Activated CD4-positive, alpha-beta T cell treated with anti-CD3 and anti-CD28 coated beads, Interleukin-2, amount 10 ng/mL, durations not matched to agents 7 days and 5 days (primary cell): ENCODE results near the gene DDX54. TPM values are rescaled to one million over a fixed set of nuclear protein-coding genes. Genes with fewer than 3 reads are reported as not detected.
A peak's percentile ranks its signal among the peaks of the same experiment; 100 is the strongest.

Experiments
- CTCF ChIA-PET: fragments of 350-600 bp; sonication (Branson Sonifier 250); formaldehyde crosslinking; loops from one replicate; lab custom pipeline; 2021; ENCODE audit warnings: antibody characterized with exemption; lab: Charles Lee
- POLR2A ChIA-PET: fragments of 350-600 bp; sonication (Branson Sonifier 250); formaldehyde crosslinking; loops from one replicate; lab custom pipeline; 2021; ENCODE audit warnings: antibody characterized with exemption; lab: Charles Lee
- DNase-seq: peaks from one replicate; pipeline ENCODE4 v3.0.0-alpha.2; 2020
- H3K27ac Mint-ChIP-seq: one replicate; pipeline ENCODE4 v1.8.0; 2021; ENCODE audit warnings: mild to moderate bottlenecking, moderate library complexity, mixed read lengths
- H3K27me3 Mint-ChIP-seq: one replicate; pipeline ENCODE4 v1.8.0; 2021; ENCODE audit warnings: mixed read lengths
- H3K36me3 Mint-ChIP-seq: one replicate; pipeline ENCODE4 v1.8.0; 2021; ENCODE audit warnings: low read depth, mixed read lengths
- H3K4me1 Mint-ChIP-seq: one replicate; pipeline ENCODE4 v1.8.0; 2021; ENCODE audit warnings: mixed read lengths
- H3K4me3 Mint-ChIP-seq: one replicate; pipeline ENCODE4 v1.8.0; 2021; ENCODE audit warnings: mild to moderate bottlenecking, moderate library complexity, mixed read lengths
- H3K9me3 Mint-ChIP-seq: one replicate; pipeline ENCODE4 v1.8.0; 2021; ENCODE audit warnings: mixed read lengths
- total RNA-seq, 2 experiments: library from RNA; stranded (reverse); gene quantifications; one replicate each; pipeline ENCODE4 v1.2.3, GENCODE V29; 2021

DDX54 gene, protein sequence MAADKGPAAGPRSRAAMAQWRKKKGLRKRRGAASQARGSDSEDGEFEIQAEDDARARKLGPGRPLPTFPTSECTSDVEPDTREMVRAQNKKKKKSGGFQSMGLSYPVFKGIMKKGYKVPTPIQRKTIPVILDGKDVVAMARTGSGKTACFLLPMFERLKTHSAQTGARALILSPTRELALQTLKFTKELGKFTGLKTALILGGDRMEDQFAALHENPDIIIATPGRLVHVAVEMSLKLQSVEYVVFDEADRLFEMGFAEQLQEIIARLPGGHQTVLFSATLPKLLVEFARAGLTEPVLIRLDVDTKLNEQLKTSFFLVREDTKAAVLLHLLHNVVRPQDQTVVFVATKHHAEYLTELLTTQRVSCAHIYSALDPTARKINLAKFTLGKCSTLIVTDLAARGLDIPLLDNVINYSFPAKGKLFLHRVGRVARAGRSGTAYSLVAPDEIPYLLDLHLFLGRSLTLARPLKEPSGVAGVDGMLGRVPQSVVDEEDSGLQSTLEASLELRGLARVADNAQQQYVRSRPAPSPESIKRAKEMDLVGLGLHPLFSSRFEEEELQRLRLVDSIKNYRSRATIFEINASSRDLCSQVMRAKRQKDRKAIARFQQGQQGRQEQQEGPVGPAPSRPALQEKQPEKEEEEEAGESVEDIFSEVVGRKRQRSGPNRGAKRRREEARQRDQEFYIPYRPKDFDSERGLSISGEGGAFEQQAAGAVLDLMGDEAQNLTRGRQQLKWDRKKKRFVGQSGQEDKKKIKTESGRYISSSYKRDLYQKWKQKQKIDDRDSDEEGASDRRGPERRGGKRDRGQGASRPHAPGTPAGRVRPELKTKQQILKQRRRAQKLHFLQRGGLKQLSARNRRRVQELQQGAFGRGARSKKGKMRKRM
- 10 to 100 TPM; 65.6 to 72.0 TPM for total RNA-seq

DNA sequence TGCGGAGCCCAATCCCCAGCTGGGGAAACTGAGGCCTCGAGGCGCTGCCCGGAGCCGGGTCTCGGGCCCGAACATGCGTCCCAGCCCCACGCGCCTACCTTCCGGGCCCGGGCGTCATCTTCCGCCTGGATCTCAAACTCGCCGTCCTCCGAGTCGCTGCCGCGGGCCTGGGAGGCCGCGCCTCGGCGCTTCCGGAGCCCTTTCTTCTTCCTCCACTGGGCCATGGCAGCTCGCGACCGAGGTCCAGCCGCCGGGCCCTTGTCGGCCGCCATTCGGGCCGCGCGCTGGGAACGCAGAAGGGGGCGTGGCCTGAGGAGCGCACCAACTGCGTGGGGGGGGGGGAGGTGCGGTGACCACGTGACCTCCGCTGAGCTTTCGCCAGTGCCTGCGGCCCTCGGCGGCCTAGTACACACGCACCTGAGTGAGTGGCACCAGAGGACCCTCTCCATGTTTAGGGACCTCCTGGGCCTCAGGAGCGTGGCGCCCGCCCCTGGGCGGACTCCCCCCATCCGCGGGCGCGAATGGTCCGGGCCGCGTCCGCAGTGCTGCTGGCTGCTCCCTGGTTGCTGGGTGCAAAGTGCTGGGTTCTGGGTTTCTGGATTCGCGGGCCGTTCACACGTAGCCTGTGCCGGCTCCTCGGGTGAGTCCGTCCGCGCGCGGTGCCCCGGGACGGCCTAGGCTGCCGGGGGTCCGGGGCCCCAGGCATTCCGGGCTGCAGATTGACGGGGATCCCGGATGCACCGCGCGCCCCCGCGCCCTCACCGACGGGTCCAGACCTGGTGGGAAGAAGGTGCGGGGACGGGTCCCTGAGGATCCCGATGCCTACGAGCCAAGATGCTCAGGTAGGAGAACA lies at the start of gene DDX54, which contains the start of gene RITA1:
DDX54 (minus strand) TSS at position 299 of the 853 bp plus-strand sequence; CDS start at position 272, 27 bp downstream.
RITA1 (plus strand) TSS at position 542 of the 853 bp plus-strand sequence. CDS start 1,026 bp downstream, outside the sequence.
- POLR2A ChIA-PET: no interaction called here
- H3K36me3 Mint-ChIP-seq: peaks cover 24% of the 10 kb centered on the region
- CTCF ChIA-PET: interaction anchor here (0.6 to 3.0 kb wide), 5 partner anchors 9 to 123 kb away, joined by 3 to 16 read pairs (median 4); no protein-coding TSS in a partner anchor
- H3K4me1 Mint-ChIP-seq: peaks cover 41% of the 10 kb centered on the region
- no peaks in the 10 kb centered on the region for H3K27me3 Mint-ChIP-seq
- peak; percentile 74 for DNase-seq
- no peaks in the 10 kb centered on the region for H3K9me3 Mint-ChIP-seq
- peak within 1 kb of the TSS; percentile 97 for H3K27ac Mint-ChIP-seq
- peak within 1 kb of the TSS; percentile 97 for H3K4me3 Mint-ChIP-seq

DNA sequence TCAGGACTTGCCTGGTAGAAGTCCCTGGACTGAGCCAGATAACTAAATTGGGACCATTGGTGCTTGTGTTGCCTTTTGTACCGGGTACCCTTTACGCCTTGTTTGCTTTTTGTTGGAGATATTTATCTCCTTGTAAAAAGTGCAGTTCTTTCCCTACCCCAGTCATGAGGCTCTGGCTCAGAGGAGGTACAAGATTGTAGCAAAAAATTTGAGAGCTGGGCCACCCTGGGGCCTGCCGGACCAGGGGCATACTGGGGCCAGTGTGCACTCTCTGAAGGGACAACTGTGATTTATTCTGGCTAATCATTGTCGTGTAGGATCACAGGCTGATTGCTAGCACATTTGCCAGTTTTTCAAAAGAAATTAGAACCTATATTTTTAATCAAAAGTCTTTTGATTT lies 49.2 kb upstream of the DDX54 start:
- ChIA-PET CTCF (no interaction called here), POLR2A (no interaction called here)
- H3K9me3 Mint-ChIP-seq: no peaks in the 10 kb centered on the region
- H3K4me3 Mint-ChIP-seq: no peak overlapping the region
- DNase-seq: no peak
- peaks cover 35% of the 10 kb centered on the region for H3K36me3 Mint-ChIP-seq
- H3K27ac Mint-ChIP-seq: no peak overlapping the region
- no peaks in the 10 kb centered on the region for H3K27me3 Mint-ChIP-seq
- peaks cover 50% of the 10 kb centered on the region for H3K4me1 Mint-ChIP-seq

DNA sequence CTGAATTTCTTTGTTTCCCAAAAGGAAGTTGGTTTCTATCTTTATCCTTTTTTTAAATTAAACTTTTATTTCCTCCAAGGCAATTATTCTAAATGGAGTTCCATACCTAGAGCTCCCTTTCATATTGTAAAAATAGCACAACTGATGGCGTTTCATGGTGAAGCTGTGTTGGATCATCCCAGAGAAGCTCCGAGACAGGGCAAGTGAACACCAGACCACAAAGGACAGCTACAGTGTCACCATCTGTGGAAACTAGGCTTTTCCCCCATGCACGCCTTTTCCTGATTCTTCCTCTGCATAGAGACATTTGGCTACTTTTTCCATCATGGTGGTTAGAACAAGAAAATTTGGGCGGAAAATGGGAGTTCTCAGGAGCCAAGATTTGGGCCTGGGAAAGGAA lies 48.7 kb upstream of the DDX54 start:
- POLR2A ChIA-PET: no interaction called here
- Mint-ChIP-seq H3K4me3 (no peak overlapping the region), H3K27ac (peak overlapping the region; percentile 87), H3K36me3 (peaks cover 35% of the 10 kb centered on the region), H3K9me3 (no peaks in the 10 kb centered on the region), H3K4me1 (peaks cover 55% of the 10 kb centered on the region), H3K27me3 (no peaks in the 10 kb centered on the region)
- CTCF ChIA-PET: interaction anchor here (0.7 kb wide), 1 partner anchor 22 kb away, joined by 3 read pairs; no protein-coding TSS in a partner anchor
- DNase-seq: no peak

DNA sequence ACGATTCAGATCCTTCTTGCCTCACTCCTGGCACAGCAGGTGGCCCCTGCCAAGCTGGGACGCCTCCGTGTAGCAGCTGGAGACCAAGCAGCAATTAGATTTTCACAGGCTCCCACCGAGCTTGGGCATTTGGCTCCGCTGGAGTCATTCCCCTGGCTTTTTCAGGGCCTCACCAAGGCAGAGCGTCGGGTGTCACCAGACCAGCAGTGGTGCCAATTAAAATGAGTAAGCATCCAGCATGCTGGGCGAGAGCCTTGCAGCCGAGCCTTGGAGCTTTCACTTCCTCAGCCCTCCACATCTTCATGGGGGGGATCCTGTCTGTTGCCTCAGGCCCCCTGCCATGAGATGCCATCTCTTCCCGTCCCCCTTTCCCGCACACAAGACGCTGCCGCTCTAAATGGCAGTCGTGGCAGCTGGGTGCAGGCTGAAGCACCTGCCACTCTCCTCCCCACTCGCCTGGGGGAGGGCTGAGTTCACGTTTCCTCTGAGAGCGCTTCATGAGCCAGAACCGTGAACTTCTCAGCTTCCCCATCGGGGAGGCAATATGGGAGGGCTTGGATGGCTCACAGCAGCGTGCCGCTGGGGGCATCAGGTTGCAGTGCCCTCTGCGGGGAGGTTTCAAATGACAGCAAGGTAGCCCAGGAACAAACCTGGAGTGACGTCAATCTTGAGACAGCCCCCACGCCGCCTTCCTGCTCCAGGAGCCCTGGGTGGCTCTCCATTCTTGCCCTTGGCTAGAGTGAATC lies 47.7 kb upstream of the DDX54 start:
- Mint-ChIP-seq H3K4me1 (peaks cover 62% of the 10 kb centered on the region), H3K27ac (peak overlapping the region; percentile 87), H3K36me3 (peaks cover 39% of the 10 kb centered on the region), H3K27me3 (no peaks in the 10 kb centered on the region), H3K4me3 (peak overlapping the region; percentile 59), H3K9me3 (no peaks in the 10 kb centered on the region)
- peak; percentile 70 for DNase-seq
- ChIA-PET POLR2A (no interaction called here), CTCF (interaction anchor here (0.7 to 1.2 kb wide), 4 partner anchors 8 to 21 kb away, joined by 3 to 5 read pairs (median 3); no protein-coding TSS in a partner anchor)

DNA sequence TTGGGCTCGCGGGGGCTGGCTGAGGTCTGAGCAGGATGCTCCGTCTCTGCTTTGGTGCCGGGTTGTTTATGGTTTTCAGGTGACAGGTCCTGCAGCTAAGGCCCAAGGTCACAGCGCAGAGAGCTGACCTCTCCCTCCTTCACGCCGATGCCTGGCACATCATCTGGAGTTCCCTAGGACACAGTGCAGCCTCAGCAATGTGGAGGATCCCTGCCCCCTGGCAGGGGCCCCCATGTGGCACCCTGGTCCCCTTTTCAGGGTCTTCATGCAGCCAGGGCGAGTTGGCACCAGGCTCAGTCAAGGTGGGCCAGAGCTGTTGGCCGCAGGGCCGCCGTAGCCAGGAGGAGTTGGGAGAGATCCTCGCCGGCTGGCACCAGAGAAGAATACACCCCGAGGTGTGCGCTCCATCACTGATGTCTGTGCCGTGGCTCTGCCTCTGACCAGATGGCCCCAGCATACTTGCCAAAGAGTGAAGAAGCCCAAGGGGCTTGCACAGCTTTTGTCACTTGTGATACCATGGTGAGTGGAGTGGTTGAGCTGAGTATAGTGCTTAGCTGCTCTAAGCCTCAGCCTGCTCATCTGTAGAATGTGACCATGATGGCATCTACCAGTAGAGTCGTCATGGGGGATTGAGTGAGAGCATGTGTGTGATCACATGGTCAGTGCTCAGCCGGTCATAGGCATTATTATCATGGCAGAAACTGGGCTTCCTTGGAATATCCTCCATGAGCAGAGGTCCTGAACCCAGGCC lies 47.0 kb upstream of the DDX54 start:
- H3K4me1 Mint-ChIP-seq: peaks cover 62% of the 10 kb centered on the region
- POLR2A ChIA-PET: no interaction called here
- H3K4me3 Mint-ChIP-seq: peak overlapping the region; percentile 59
- H3K9me3 Mint-ChIP-seq: no peaks in the 10 kb centered on the region
- no peak for DNase-seq
- peaks cover 39% of the 10 kb centered on the region for H3K36me3 Mint-ChIP-seq
- H3K27me3 Mint-ChIP-seq: no peaks in the 10 kb centered on the region
- CTCF ChIA-PET: interaction anchor here (1.1 to 1.2 kb wide), 2 partner anchors 9 kb away, joined by 3 to 5 read pairs; no protein-coding TSS in a partner anchor
- H3K27ac Mint-ChIP-seq: peak overlapping the region; percentile 87

DNA sequence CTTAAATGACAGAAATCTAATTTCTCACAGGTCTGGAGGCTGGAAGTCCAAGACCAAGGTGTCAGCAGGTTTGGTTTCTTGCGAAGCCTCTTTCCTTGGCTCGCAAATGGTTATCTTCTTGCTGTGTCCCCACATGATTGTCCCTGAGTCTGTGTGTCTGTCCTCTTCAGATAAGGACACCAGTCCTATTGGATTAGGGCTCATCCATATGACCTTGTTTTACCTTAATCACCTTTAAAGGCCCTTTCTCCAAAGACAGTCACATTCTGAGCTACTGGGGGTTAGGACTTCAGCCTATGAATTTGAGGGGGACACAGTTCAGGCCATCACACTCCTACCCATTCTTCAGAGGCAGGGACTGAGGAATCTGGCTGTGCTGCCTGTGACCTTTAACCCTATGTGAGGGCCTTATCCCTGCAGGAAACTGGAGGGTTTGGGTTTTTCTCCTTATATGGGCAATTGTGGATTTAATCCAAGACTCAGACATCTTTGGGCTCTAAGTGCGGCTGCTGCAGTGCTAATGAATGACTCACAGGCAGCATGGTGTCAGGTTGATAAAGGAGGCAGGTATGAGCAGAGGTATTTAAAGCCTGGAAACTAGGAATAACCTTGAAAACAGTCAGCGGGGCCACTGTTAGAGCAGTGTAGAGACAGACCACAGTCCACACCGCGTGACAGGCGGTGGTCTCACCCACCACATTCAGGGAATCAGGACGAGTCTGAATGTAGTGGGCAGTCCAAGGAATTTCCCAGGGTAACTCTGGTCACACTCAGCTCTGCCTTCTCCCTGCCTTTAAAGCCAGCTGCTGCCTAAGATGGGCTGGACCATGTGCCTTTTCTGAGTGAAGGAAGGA lies 46.2 kb upstream of the DDX54 start:
- POLR2A ChIA-PET: no interaction called here
- DNase-seq: no peak
- Mint-ChIP-seq H3K27me3 (no peaks in the 10 kb centered on the region), H3K27ac (no peak overlapping the region), H3K4me3 (no peak overlapping the region), H3K36me3 (peaks cover 39% of the 10 kb centered on the region), H3K9me3 (no peaks in the 10 kb centered on the region), H3K4me1 (peaks cover 58% of the 10 kb centered on the region)
- CTCF ChIA-PET: interaction anchor here (0.6 to 2.7 kb wide), 3 partner anchors 8 to 11 kb away, joined by 3 to 11 read pairs (median 5); partner anchors contain the start of gene TPCN1

DNA sequence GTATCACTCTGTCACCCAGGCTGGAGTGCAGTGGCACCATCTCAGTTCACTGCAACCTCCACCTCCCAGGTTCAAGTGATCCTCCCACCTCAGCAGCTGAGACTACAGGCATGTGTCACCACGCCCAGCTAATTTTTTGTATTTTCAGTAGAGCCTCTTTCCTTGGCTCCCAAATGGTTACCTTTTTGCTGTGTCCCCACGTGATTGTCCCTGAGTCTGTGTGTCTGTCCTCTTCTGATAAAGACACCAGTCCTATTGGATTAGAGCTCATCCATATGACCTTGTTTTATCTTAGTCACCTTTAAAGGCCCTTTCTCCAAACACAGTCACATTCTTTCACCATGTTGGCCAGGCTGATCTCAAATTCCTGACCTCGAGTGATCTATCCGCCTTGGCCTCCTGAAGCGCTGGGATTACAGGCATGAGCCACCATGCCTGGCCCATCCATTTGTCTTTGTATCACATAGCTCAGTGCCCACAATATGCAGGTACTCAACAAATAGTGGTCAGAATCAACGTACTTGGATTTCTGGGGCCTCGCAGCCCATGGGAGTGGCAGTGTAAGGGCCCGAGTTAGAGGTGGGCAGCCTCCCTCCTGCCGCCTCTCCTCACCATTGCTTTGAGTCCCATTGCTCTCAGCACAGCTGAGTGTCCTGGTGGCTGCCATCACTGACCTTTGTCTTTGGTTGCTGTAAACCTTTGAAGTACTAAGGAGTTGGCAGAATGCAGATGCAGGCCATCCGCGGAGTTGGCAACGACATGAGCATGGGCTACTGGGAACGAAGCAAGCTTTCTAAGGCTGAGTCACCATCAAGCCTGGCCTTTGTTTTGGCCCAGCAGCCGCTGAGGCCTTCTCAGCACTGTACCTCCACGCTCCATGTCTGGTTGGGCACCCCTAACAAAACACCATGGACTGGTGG lies 45.3 kb upstream of the DDX54 start:
- peaks cover 38% of the 10 kb centered on the region for H3K36me3 Mint-ChIP-seq
- H3K9me3 Mint-ChIP-seq: no peaks in the 10 kb centered on the region
- H3K4me1 Mint-ChIP-seq: peaks cover 56% of the 10 kb centered on the region
- H3K27me3 Mint-ChIP-seq: no peaks in the 10 kb centered on the region
- CTCF ChIA-PET: interaction anchor here (0.5 to 2.7 kb wide), 4 partner anchors 10 to 83 kb away, joined by 3 to 11 read pairs (median 4); partner anchors contain the start of gene TPCN1
- H3K4me3 Mint-ChIP-seq: no peak overlapping the region
- H3K27ac Mint-ChIP-seq: peak overlapping the region; percentile 68
- DNase-seq: no peak
- POLR2A ChIA-PET: no interaction called here

DNA sequence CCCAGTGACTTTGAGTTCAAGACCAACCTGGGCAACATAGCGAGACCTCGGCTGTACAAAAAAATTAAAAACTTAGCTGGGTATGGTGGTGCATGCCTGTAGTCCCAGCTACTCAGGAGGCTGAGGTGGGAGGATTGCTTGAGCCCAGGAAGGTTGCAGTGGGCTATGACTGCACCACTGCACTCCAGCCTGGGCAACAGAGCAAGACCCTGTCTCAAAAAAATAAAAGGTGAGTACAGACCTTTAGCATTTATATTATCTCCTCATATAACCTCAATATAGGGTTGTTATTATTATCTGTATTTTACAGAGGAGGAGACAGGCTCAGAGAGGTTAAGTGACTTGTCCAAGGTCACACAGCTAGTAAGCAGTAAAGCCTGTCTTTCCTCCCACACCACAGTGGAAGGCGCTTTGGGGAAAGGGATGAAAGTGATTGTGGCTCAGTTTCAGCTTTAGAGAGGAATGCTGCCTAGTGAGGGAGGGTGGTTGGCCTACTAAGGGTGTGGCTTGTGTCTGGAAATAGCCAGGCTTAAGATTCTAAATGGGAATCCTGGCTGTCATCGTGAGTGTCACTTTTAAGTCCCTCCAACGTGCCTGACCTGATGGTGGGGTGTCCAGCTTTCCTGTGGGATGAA lies 43.2 kb upstream of the DDX54 start:
- no peak for DNase-seq
- Mint-ChIP-seq H3K9me3 (no peaks in the 10 kb centered on the region), H3K27ac (peak overlapping the region; percentile 55), H3K4me1 (peaks cover 57% of the 10 kb centered on the region), H3K4me3 (no peak overlapping the region), H3K36me3 (peaks cover 34% of the 10 kb centered on the region), H3K27me3 (no peaks in the 10 kb centered on the region)
- ChIA-PET POLR2A (no interaction called here), CTCF (interaction anchor here (0.7 to 2.7 kb wide), 5 partner anchors 8 to 29 kb away, joined by 3 to 11 read pairs (median 3); partner anchors contain the start of gene TPCN1)

DNA sequence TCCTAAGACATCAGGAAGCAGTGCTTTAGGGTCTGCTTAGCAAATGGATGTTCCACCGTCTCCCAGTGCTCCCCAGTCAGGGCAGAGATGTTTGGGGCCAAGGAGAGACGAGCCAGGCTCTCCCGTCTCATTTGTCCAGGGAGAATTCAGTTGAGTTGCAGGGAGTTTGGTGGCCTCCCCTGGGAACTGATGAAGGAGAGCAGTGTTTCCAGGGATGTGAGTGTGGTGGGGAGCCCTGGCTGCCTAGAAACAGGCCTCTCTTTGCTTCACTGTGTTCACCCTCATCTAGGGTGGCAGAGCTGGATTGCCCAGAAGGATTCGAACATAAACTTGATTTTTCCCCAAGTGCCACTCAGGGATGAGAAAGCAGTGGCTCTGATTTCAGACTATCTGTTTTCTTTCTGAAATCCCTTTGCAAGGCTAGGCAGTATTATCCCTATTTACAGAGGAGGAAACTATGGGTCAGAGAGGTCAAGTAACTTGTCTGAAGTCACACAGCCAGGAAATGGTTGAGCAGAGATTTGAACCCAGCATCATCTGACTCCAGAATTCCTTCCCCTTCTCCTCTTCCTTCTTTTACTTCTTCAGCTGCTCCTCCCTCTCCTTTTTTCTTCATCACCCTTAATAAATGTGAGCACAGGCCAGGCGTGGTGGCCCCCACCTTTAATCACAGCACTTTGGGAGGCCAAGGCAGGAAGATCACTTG lies 42.6 kb upstream of the DDX54 start:
- ChIA-PET POLR2A (no interaction called here), CTCF (interaction anchor here (0.7 to 2.2 kb wide), 4 partner anchors 9 to 13 kb away, joined by 3 to 6 read pairs (median 3); no protein-coding TSS in a partner anchor)
- H3K4me1 Mint-ChIP-seq: peaks cover 55% of the 10 kb centered on the region
- no peak for DNase-seq
- H3K9me3 Mint-ChIP-seq: no peaks in the 10 kb centered on the region
- no peak overlapping the region for H3K27ac Mint-ChIP-seq
- H3K27me3 Mint-ChIP-seq: no peaks in the 10 kb centered on the region
- H3K4me3 Mint-ChIP-seq: no peak overlapping the region
- peaks cover 29% of the 10 kb centered on the region for H3K36me3 Mint-ChIP-seq
